Measurements from ENCODE around the gene ADAMTSL2.

Gene ADAMTSL2

DNA sequence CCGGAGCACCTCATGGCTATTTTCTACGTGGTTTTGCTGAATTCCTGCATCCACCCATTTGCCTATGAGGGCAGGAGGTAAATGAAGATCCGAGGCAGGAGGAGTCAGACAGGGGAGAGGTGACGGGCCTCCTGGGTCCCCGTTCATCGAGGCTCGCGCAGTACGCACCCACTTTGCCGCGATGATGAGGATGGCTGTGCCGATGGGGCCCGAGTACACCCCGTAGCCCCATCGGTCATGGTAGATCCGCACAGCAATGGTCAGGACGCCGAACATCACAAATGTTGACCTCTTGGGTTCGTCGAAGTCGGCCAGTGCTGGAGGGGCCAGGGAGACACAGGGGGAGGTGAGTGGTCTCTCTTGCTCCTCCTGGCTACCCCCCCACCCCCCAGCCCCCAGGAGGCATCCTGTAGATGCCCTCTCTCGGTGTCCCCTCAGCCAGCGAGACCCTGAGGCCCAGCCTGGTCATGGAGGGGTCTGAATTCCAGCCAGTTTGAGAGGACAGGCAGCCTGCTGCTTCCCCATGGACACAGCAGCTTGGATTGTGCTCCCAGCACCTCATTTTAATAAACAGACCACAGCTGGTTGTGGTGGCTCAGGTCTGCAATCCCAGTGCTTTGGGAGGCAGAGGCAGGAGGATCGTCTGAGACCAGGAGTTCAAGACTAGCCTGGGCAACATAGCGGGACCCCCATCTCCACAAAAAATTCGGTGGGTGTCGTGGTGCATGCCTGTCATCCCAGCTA lies 15.6 kb upstream of the ADAMTSL2 start:
- DNase-seq, result no peak

- DNase-seq, result no peak
Observed at GRCh38 chr9:133519693-133520092, 14.8 kb upstream of the ADAMTSL2 start.

GRCh38 chr9:133520121-133520835 lies 14.2 kb upstream of the ADAMTSL2 start:
- no peak for DNase-seq

DNA sequence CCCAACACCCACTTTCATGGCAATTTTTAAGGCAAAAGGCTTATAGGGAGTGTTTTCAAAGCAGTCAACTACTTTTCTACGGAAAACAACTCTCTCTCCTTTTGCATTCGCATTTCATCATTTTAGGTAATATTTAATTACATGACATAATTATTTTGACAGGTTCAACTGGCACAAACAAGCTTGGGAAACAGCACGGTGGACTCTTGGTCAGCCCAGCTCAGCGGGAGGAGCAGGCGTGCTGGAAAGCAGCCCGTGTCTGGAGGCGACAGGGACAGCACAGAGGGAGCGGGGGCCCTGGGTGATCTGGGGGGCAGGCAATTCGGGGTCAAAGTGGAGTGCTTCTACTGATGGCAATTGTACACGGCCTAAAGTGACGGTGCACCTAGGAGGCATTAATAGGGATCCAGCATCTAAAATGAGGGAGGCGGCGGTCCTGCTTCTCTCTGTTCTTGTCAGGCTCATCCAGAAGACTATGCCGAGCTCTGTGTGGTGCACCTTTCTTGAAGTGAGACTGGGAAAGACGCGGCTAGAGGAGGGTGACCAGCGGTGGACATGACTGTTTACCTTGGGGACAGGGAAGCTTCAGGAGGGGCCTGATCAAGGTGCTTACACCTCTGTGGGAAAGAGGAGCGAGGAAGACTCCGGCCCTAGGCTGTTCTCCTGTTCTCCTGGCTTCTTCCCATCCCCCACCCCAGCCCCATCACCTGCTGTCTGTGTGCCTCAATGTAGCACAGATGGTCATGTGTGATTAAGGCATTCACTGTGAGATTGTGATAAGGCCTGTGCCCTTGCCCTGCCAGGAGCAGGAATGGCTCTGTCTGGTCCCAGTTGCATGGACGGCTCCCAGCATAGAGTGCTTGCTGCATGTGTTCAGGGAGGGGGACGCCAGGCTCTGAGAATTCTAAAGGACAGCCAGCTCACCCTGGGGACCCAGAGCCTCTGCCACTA lies 13.1 kb upstream of the ADAMTSL2 start:
- DNase-seq, result no peak

DNA sequence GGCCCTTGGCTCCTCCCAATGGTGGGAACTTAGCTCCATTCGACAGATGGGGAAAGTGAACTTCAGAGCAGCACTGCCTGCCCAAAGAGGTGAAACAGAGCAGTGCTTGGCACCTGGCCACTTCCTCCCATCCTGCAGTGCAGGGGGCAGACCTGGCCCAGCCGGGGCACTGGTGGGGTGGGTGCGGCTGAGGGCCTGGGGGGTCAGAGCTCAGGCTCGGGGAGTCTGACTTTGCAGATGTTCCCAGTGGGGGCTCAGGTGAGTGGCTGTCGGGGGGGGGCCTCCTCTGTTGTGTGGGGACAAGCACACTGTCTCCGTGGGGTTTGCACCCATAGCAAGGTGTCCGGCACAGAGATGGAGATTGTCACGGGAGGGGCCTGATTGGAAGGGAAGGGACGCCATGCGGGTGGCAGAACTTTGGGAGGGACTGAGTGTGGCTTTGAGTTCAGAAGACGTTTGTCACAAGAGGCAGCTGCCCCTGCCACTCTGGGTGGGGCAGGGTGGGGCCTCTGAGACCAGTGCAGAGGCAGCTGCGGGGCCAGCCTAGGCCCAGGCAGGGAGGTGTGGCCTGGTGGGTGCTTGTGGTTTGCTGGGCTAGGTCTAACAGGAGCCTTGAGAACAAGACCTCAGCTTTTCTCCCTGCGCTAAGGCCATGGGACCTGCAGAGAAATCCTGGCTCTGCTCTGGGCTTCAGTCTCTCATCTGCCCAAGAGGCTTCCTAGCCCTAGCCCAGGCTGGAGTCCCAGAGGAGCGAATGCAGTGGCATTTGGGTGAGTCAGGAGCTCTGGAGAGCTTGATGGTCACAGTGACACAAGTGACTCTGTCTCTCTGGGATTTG lies 12.2 kb upstream of the ADAMTSL2 start:
- DNase-seq, result no peak

GRCh38 chr9:133523106-133523505 lies 11.4 kb upstream of the ADAMTSL2 start:
- DNase-seq, result no peak

DNA sequence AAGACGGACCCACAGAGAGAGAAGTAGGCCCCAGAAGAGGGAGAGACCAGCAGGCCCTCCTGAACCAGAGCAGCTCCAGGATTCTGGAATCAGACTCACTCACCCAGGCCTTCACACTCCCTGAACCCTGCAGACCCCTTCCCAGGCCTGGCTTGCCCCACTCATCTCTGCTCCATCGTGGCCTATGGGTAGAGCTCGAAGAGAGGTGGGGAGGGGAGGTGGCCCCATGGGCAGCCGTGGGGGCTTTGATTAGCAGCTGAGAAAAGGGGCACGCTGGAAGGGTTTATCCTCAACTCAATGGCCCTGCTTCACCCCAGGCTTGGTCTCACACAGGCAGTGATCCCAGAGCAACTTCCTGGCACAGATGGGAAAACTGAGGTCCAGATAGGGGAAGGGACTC lies 10.4 kb upstream of the ADAMTSL2 start:
- no peak for DNase-seq

DNA sequence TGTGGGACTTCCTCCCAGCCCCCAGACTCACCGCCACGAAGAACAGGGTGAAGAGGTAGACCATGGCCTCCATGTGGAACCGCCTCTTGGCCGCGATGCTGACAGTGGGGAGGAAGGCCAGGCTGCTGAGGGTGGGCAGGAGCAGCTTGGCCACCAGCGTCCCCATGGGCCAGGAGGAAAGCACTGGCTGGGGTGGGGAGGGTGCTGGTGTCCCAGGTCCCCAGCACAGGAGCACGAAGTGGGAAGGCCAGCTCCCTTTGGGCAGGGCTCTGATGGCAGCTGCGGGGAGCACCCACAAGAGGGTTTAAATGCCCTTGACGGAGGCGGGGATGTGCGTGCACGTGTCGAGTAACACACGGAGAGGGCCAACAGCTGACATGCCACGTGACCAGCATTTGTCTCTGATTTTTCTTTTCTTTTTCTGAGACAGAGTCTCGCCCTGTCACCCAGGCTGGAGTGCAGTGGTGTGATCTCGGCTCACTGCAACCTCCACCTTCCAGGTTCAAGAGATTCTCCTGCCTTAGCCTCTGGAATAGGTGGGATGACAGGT lies 9.8 kb upstream of the ADAMTSL2 start, which contains the start of gene MYMK:
MYMK (minus strand) TSS at position 281 of the 550 bp plus-strand sequence; CDS start at position 166, 115 bp downstream.
- DNase-seq, result no peak

GRCh38 chr9:133525677-133526076 lies 8.8 kb upstream of the ADAMTSL2 start:
- no peak for DNase-seq

GRCh38 chr9:133526721-133527321 lies 7.7 kb upstream of the ADAMTSL2 start:
- DNase-seq, result no peak

GRCh38 chr9:133527444-133527920 lies 7.0 kb upstream of the ADAMTSL2 start:
- DNase-seq, result no peak

GRCh38 chr9:133528001-133528875 lies 6.3 kb upstream of the ADAMTSL2 start:
- DNase-seq, result no peak

GRCh38 chr9:133528876-133529241 lies 5.6 kb upstream of the ADAMTSL2 start:
- DNase-seq, result no peak

- no peak for DNase-seq
Observed at GRCh38 chr9:133529457-133529856, 5.0 kb upstream of the ADAMTSL2 start.

DNA sequence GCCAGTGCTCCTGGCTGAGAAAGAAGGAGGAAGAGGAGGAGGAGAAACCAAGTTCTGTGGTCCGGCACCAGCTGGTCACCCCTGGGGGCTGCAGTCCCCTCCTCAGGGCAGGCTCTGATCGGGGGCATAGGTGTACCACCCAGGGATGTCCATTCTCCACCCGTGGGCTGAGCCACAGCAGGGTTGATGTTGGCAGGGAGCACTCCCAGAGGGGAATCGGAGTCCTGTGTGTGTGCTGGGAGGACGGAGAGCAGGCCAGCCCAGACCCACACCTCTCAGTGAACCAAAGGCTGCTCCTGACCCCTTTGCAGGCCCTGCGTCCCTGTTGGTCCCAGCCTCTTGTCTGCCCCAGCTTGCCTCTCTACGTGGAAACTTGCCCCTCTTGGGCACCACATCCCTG lies 4.6 kb upstream of the ADAMTSL2 start:
- no peak for DNase-seq

DNA sequence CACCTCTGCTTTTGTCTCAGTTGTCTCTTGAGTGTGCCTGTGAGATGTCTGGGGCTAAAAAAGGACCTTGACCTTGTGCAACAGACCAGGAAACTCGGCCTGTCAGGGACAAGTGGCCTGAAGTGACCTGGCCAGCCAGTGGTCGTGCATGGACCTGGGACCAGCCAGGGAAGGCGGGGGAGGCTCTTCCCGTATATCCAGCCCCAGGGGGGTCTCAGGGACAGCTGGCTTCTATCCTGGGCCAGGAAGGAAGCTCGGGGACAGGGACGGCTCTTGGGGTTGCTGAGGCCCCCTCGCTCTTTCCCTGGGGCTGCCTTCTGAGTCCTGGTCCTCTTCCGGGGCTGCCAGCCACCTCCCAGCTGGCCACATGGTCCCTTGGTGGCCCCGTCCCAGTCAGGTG lies 3.2 kb upstream of the ADAMTSL2 start:
- DNase-seq, result no peak

GRCh38 chr9:133532937-133533668 lies 1.4 kb upstream of the ADAMTSL2 start:
- DNase-seq, result peak; percentile 44

DNA sequence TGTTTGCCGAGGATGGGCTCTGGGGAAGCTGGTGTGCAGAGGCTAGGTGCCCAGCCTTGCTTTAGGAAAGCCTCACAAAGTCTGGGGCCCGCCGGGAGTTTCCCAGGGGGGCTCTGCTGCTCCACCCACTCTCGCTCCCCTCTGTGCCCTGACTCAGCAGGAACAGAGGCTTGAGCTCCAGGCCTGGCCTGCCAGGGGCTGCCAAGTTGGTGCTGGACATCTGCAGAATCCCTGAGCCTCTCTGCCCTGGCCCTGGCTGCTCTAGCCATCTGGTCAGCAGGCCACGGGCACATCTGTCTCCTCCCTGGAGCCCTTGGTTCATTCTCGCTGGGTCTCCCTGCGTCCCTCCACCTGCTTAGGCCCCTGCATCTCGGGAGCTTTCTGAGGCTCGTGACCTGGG lies 647 bp upstream of the ADAMTSL2 start:
- no peak for DNase-seq

DNA sequence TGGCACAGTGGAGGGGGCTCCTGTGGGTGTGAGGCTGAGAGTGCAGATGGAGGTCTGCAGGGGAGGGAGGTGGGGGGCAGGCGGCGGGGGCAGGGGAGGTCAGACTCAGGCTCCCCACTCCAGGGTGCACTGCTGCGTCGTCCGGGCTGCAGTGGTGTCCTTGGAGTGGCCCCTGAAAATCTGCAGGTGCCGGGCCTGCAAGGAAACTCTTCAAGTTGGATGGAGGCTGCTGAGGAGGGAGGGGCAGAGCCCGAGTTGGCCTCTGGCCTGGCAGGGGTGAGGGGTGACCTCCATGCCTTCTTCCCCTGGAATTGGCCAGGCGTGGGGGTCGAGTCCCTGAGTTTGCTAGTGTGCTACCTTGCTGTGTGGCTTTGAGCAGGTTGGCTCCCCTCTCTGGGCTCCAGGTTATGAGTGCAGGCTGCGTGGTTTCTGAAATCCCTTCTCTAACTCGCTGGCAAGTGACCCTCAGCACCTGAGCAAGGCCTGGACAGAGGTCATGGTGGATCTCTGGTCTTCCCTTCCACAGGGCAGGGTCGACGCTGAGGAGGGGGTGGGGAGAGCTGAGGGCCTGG lies 888 bp downstream of the ADAMTSL2 start:
- DNase-seq, result no peak

All from EL (cell line).